PFSK-1 (cell line): ENCODE results near the gene ARHGEF16.

ENCODE experiments used
- FOXP2 ChIP-seq: optimal IDR thresholded peaks from 2 replicates; pipeline ENCODE3; 2011; ENCODE audit warnings: borderline replicate concordance, control low read depth, inconsistent platforms; ENCODE audit not compliant: insufficient read depth; ENCODE audit errors: extremely low read length, extremely low read depth
- POLR2AphosphoS5 ChIP-seq: IDR thresholded peaks from 2 replicates; pipeline ENCODE4 v1.6.1; 2012; ENCODE audit warnings: low read depth, mild to moderate bottlenecking, control low read depth, low read length, moderate library complexity
- SIN3A ChIP-seq: IDR thresholded peaks from 2 replicates; pipeline ENCODE4 v1.6.1; 2012; ENCODE audit warnings: mild to moderate bottlenecking, low read length, moderate library complexity, borderline replicate concordance; ENCODE audit not compliant: insufficient read depth
- TAF1 ChIP-seq: IDR thresholded peaks from 2 replicates; pipeline ENCODE4 v1.6.1; 2012; ENCODE audit warnings: low read length, control low read depth, borderline replicate concordance; ENCODE audit not compliant: insufficient read depth
- TF ChIP-seq, protein P1 (sequence below), 2 experiments: IDR thresholded peaks; 2 replicates each; pipeline versions ENCODE4 v1.6.1 to v1.8.0; 2011 to 2012; ENCODE audit warnings: low read depth in 2 of 2, low read length in 2 of 2, control low read depth in 1 of 2, inconsistent platforms in 1 of 2, mild to moderate bottlenecking in 1 of 2, moderate library complexity in 1 of 2; ENCODE audit not compliant: insufficient read depth in 1 of 2

ARHGEF16 gene

DNA sequence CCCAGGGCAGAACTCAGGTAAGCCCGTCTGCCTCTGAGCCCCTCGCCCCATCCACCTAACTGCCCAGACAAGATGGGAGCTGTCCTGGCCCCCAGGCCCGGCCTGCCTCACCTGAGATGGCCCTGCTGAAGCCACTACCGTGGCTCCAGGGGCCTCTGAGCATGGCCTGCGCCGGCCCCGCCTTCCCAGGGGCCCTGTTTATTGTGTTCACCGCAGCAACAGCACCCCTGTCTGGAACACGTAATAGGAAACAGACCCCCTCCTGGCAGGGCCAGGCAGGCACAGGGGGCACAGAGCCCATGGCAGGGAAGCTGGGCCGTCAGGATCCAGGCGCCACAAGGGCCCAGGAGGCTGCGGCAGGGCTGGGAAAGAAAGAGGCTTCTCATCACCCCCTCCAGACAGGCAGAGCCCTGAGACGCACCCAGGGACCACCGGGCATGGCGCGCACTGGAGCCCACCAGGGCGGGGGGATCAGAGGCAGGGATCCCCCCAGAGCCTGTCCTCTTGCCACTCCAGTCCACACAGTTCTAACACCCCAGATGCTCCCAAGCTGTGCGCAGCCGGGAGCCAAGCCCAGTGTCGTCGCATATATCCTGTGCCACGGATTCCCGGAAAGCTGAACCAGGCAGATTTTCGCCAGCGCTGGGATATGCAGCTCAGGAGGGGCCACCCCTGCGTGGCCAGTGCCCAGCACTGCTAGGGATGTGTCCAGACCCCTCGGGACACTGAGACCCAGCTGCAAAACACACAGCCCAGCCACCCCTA, 62.6 kb downstream of the ARHGEF16 start:
- TF ChIP-seq FOXP2 (no peak), TAF1 (no peak), POLR2AphosphoS5 (no peak), SIN3A (no peak)
- TF ChIP-seq, protein P1, sequence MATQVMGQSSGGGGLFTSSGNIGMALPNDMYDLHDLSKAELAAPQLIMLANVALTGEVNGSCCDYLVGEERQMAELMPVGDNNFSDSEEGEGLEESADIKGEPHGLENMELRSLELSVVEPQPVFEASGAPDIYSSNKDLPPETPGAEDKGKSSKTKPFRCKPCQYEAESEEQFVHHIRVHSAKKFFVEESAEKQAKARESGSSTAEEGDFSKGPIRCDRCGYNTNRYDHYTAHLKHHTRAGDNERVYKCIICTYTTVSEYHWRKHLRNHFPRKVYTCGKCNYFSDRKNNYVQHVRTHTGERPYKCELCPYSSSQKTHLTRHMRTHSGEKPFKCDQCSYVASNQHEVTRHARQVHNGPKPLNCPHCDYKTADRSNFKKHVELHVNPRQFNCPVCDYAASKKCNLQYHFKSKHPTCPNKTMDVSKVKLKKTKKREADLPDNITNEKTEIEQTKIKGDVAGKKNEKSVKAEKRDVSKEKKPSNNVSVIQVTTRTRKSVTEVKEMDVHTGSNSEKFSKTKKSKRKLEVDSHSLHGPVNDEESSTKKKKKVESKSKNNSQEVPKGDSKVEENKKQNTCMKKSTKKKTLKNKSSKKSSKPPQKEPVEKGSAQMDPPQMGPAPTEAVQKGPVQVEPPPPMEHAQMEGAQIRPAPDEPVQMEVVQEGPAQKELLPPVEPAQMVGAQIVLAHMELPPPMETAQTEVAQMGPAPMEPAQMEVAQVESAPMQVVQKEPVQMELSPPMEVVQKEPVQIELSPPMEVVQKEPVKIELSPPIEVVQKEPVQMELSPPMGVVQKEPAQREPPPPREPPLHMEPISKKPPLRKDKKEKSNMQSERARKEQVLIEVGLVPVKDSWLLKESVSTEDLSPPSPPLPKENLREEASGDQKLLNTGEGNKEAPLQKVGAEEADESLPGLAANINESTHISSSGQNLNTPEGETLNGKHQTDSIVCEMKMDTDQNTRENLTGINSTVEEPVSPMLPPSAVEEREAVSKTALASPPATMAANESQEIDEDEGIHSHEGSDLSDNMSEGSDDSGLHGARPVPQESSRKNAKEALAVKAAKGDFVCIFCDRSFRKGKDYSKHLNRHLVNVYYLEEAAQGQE (IDR thresholded peaks at IDR 0.05; ENCODE audit: insufficient read depth in 1 of 2, low read depth in 2 of 2, low read length in 2 of 2) = no peak

DNA sequence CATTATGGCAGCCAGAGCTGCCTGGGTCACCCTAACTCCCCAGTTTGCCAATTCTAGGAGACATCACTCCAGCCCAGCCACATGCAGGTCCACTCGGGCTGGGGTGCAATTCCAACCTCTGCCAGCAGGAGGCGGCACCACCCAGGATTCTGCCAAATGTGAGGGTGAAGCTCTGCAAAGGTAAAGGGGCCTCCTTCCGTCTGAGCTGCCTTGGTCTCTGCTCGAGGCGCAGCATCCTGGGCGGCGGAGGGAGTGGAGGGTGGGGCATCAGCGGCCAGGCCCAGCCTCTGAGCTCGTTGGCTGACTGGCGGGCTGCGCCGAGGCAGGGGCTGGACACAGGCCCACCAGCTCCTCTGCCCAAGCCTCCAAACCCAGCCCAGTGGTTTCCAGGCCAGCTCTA, 63.8 kb downstream of the ARHGEF16 start:
- no peak for TF ChIP-seq POLR2AphosphoS5
- TF ChIP-seq, protein P1 (IDR thresholded peaks at IDR 0.05; ENCODE audit: insufficient read depth in 1 of 2, low read depth in 2 of 2, low read length in 2 of 2) = no peak
- no peak for TF ChIP-seq FOXP2

DNA sequence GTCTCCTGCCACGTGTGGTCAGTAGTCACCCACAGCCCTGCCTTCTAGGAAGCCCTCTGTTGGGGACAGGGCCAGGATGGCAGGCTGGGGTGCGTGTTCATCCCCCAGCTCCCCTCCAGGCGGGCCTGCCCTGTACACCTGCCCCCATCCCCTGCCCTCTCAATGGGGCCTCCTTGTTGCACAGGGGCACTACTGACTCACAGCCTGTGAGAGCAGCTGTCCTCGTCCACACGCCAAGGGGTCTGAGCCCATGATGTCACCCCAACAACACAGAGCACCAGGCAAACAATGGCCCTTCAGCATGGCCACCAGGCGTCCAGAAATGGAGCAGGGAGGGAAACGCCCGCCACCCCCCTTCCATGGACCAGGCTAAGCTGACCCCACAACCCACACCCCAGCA, 64.3 kb downstream of the ARHGEF16 start:
- no peak for TF ChIP-seq TAF1
- no peak for TF ChIP-seq SIN3A
- TF ChIP-seq, protein P1 (IDR thresholded peaks at IDR 0.05; ENCODE audit: insufficient read depth in 1 of 2, low read depth in 2 of 2, low read length in 2 of 2) = no peak
- no peak for TF ChIP-seq FOXP2
- no peak for TF ChIP-seq POLR2AphosphoS5

DNA sequence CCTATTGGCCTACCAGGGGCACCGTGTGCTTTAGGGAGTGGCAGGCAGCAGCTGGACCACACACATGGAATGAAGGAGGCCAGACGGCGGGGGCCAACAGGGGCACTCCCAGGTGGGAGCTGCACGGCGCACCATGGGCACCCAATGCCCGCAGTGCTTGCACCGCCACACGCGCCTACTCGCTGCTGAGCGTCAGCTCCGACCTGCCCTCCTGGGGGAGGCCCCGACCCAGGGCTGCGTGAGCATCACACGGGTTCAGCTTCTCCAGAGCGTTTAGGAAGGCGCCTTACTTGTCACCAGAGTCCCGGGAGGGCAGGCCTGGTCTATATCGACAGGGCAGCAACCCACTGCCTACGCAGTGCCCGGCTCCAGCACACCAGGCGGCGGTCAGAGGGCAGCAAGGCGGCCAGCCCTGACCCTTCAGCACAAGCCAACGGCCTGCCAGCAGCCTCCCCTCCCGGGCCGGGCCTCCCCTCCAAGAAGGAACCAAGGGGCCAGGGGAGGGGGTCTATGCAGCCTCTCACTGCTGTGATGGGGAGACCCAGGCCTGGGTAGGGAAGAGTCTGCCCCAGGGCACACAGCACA, 64.9 kb downstream of the ARHGEF16 start:
- TF ChIP-seq SIN3A (no peak), TAF1 (no peak), POLR2AphosphoS5 (no peak), FOXP2 (no peak)
- TF ChIP-seq, protein P1 (IDR thresholded peaks at IDR 0.05; ENCODE audit: insufficient read depth in 1 of 2, low read depth in 2 of 2, low read length in 2 of 2) = no peak
